PC-3 (cell line): ENCODE data around the gene ZNF396. TPM values are rescaled to one million over a fixed set of nuclear protein-coding genes. Genes with fewer than 3 reads are reported as not detected.

Experiments used
- ATAC-seq: fragments of 200-7000 bp; cut with Tn5 transposase; 2 replicates; pipeline ENCODE4 v1.9.1; 2020; ENCODE audit warnings: mild to moderate bottlenecking, moderate library complexity
- BruUV-seq: library from RNA; stranded (reverse); fragments of 400-500 nt; replicated peaks from 2 replicates; lab custom pipeline; 2021; lab: Mats Ljungman, UMichigan
- CTCF ChIA-PET: fragments of 300-600 bp; sonication (Branson Sonifier 250); formaldehyde crosslinking; loops from one replicate; lab custom pipeline; 2022; ENCODE audit warnings: antibody characterized with exemption; lab: Charles Lee
- POLR2A ChIA-PET: fragments of 300-600 bp; sonication (Branson Sonifier 250); formaldehyde crosslinking; loops from one replicate; lab custom pipeline; 2022; ENCODE audit warnings: antibody characterized with exemption; ENCODE audit not compliant: unreplicated experiment; lab: Charles Lee
- DNase-seq: peaks from one replicate; pipeline ENCODE4 v3.0.0-alpha.2; 2015
- H2AFZ ChIP-seq: fragments of 300-600 bp; sonication (generic); 2 replicates; pipeline ENCODE4 v1.6.0; 2016; ENCODE audit warnings: antibody characterized with exemption, low read length
- H3F3A ChIP-seq: fragments of 300-600 bp; sonication (generic); one replicate; pipeline ENCODE4 v1.6.0; 2017; ENCODE audit warnings: antibody characterized with exemption, low read length, control low read depth, mild to moderate bottlenecking; ENCODE audit not compliant: unreplicated experiment
- H3K27ac ChIP-seq: fragments of 300-600 bp; sonication (generic); 2 replicates; pipeline ENCODE4 v1.5.1; 2016; ENCODE audit warnings: mild to moderate bottlenecking, low read length
- H3K27me3 ChIP-seq: fragments of 300-600 bp; sonication (generic); 2 replicates; pipeline ENCODE4 v1.6.1; 2016; ENCODE audit warnings: low read length, mixed read lengths
- H3K36me3 ChIP-seq: fragments of 300-600 bp; sonication (generic); 2 replicates; pipeline ENCODE4 v1.6.1; 2016; ENCODE audit warnings: low read depth, mixed run types, low read length, mixed read lengths
- H3K4me1 ChIP-seq: fragments of 300-600 bp; sonication (generic); 2 replicates; pipeline ENCODE4 v1.5.1; 2016; ENCODE audit warnings: low read length; ENCODE audit not compliant: insufficient read depth
- H3K4me2 ChIP-seq: fragments of 300-600 bp; sonication (generic); 2 replicates; pipeline ENCODE4 v1.6.0; 2016; ENCODE audit warnings: low read length
- H3K4me3 ChIP-seq: fragments of 300-600 bp; sonication (generic); 2 replicates; pipeline ENCODE4 v1.5.1; 2016; ENCODE audit warnings: mild to moderate bottlenecking, low read length, mixed read lengths
- H3K79me2 ChIP-seq: fragments of 300-600 bp; sonication (generic); 2 replicates; pipeline ENCODE4 v1.6.1; 2017; ENCODE audit warnings: low read length, mixed read lengths
- H3K9ac ChIP-seq: fragments of 300-600 bp; sonication (generic); 2 replicates; pipeline ENCODE4 v1.6.0; 2016; ENCODE audit warnings: mild to moderate bottlenecking, low read length
- H3K9me2 ChIP-seq: fragments of 300-600 bp; sonication (generic); replicated peaks from 2 replicates; pipeline ENCODE4 v1.6.1; 2016; ENCODE audit warnings: mixed run types, low read length, mixed read lengths
- H3K9me3 ChIP-seq: fragments of 300-600 bp; sonication (generic); 2 replicates; pipeline ENCODE4 v1.6.1; 2016; ENCODE audit warnings: low read length, mixed read lengths
- H4K20me1 ChIP-seq: fragments of 300-600 bp; sonication (generic); 2 replicates; pipeline ENCODE4 v1.6.1; 2016; ENCODE audit warnings: low read length, mixed read lengths
- EZH2 ChIP-seq: fragments of 300-600 bp; sonication (generic); IDR thresholded peaks from one replicate; pipeline ENCODE4 v1.6.1; 2017; ENCODE audit warnings: antibody characterized with exemption, mild to moderate bottlenecking, low read length; ENCODE audit not compliant: unreplicated experiment
- EZH2phosphoT487 ChIP-seq: fragments of 300-600 bp; sonication (generic); IDR thresholded peaks from 2 replicates; pipeline ENCODE4 v1.6.1; 2018; ENCODE audit warnings: mild to moderate bottlenecking, antibody characterized with exemption, low read length, borderline replicate concordance
- intact Hi-C: fragments of 100-400 bp; cut with micrococcal nuclease; formaldehyde crosslinking; loops from 2 replicates; pipeline ENCODE4 v1.9.0; 2023
- total RNA-seq: library from RNA; depleted of rRNA; stranded (reverse); fragments of >200 nt; gene quantifications from 2 replicates; pipeline ENCODE4 v1.2.3, GENCODE V29; 2014
- TF ChIP-seq, protein P1 (sequence below): fragments of 300-600 bp; sonication (generic); conservative IDR thresholded peaks from 2 replicates; pipeline ENCODE4 v1.5.1; 2017; ENCODE audit warnings: antibody characterized with exemption, low read depth, mild to moderate bottlenecking, low read length

Gene ZNF396
- total RNA-seq, 1 experiment from 2014 or later = 0.95 TPM

DNA sequence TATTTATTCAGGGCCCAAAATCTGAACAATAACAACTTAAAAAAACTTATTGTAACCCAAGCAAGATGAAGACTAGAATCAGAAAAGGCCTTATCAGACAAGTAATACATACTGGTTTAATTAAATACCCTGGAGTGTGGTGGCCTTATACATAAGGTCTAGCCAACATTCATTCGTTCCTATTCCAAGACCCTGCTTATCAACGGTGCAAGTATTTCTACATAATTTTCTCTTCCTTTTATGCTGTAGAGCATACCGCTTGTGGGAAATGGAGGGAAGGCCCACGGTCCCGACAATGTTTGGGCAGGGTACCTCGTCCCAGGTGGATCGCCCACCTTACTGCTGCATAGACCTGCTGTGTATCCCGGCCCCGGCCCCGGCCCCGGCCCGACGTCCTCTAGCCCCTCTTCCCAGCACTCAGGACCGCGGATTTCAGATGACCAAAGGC is 33.6 kb downstream of the ZNF396 start:
- peak overlapping the region; percentile 76 for H3K4me3 ChIP-seq
- DNase-seq (no peak), ATAC-seq (no peak)
- no peaks in the 10 kb centered on the region for H3K27me3 ChIP-seq
- CTCF ChIA-PET = no interaction called here
- H3K4me1 ChIP-seq = peaks cover 11% of the 10 kb centered on the region; the same call in 1 of the 2 replicates
- H3K9me2 ChIP-seq = no peaks in the 10 kb centered on the region
- H3K36me3 ChIP-seq = peaks cover 12% of the 10 kb centered on the region; the same call in 1 of the 2 replicates
- POLR2A ChIA-PET = no interaction called here
- peaks cover 41% of the 10 kb centered on the region for H3K79me2 ChIP-seq
- H3K9ac ChIP-seq = peak overlapping the region; percentile 96
- H3K4me2 ChIP-seq = peak overlapping the region; percentile 88
- no peak overlapping the region for H2AFZ ChIP-seq
- no peak overlapping the region for H3K27ac ChIP-seq
- intact Hi-C loops = no loop called here
- H4K20me1 ChIP-seq = peaks cover 13% of the 10 kb centered on the region; the same call in 1 of the 2 replicates
- no peaks in the 10 kb centered on the region for H3K9me3 ChIP-seq
- BruUV-seq = TSS peak; percentile 43
- H3F3A ChIP-seq = no peaks in the 10 kb centered on the region
- TF ChIP-seq EZH2 = no peak
- TF ChIP-seq, protein P1, sequence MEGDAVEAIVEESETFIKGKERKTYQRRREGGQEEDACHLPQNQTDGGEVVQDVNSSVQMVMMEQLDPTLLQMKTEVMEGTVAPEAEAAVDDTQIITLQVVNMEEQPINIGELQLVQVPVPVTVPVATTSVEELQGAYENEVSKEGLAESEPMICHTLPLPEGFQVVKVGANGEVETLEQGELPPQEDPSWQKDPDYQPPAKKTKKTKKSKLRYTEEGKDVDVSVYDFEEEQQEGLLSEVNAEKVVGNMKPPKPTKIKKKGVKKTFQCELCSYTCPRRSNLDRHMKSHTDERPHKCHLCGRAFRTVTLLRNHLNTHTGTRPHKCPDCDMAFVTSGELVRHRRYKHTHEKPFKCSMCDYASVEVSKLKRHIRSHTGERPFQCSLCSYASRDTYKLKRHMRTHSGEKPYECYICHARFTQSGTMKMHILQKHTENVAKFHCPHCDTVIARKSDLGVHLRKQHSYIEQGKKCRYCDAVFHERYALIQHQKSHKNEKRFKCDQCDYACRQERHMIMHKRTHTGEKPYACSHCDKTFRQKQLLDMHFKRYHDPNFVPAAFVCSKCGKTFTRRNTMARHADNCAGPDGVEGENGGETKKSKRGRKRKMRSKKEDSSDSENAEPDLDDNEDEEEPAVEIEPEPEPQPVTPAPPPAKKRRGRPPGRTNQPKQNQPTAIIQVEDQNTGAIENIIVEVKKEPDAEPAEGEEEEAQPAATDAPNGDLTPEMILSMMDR = no peak
- no peak for TF ChIP-seq EZH2phosphoT487

DNA sequence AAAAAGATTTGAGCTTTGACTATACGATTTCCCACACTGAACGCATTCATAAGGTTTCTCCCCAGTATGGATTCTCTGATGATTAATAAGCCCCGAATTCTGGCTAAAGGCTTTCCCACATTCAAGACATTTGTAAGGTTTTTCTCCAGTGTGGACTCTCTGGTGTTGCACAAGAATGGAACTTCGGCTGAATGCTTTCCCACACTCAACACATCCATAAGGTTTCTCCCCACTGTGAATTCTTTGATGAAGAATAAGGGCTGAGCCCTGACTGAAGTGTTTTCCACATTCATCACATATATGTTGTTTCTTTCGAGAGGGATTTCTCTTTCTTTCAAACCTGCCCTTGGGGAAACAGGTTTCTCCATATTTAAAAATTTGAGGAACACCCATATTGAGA is 39.9 kb downstream of the ZNF396 start:
- TF ChIP-seq, protein P1 = no peak
- TF ChIP-seq EZH2phosphoT487 (no peak), EZH2 (no peak)
- Histone ChIP-seq H3K36me3 (peaks cover 28% of the 10 kb centered on the region), H3K4me3 (no peak overlapping the region), H3K9ac (no peak overlapping the region), H3K4me1 (no peaks in the 10 kb centered on the region), H4K20me1 (no peaks in the 10 kb centered on the region), H3K27me3 (no peaks in the 10 kb centered on the region), H2AFZ (no peak overlapping the region), H3F3A (no peaks in the 10 kb centered on the region), H3K79me2 (peaks cover 18% of the 10 kb centered on the region), H3K9me2 (no peaks in the 10 kb centered on the region), H3K9me3 (no peaks in the 10 kb centered on the region), H3K27ac (no peak overlapping the region), H3K4me2 (no peak overlapping the region)
- DNase-seq (no peak), ATAC-seq (no peak)
- no TSS peak for BruUV-seq
- ChIA-PET CTCF (no interaction called here), POLR2A (no interaction called here)
- intact Hi-C loops = no loop called here

DNA sequence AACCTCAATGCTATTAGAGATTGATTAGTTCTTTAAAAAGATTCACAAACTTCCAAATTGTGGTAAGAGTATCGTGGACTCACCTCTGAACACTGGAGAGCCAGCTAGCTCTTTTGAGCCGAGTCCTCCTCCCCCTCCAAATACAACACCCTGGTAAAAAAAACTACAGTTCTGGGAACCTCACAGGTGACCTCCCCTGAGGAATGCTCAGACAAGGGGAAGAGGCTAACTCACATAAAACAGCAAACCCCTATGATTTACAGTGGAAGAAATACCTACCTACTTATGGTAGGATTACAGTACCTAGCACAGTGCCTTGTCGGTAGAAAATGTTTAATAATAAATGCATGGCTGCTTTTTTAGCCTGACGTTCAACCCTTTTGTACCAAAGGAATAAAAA is 41.3 kb downstream of the ZNF396 start:
- POLR2A ChIA-PET = no interaction called here
- Histone ChIP-seq H3K4me2 (no peak overlapping the region), H3F3A (no peaks in the 10 kb centered on the region), H4K20me1 (no peaks in the 10 kb centered on the region), H3K27me3 (no peaks in the 10 kb centered on the region), H3K36me3 (peaks cover 28% of the 10 kb centered on the region), H3K4me1 (no peaks in the 10 kb centered on the region), H2AFZ (no peak overlapping the region), H3K79me2 (peaks cover 5% of the 10 kb centered on the region), H3K27ac (no peak overlapping the region), H3K9me2 (no peaks in the 10 kb centered on the region), H3K9ac (no peak overlapping the region), H3K9me3 (no peaks in the 10 kb centered on the region), H3K4me3 (no peak overlapping the region)
- DNase-seq = no peak
- TF ChIP-seq EZH2 = no peak
- TF ChIP-seq, protein P1 = no peak
- intact Hi-C loops = no loop called here
- no peak for ATAC-seq
- CTCF ChIA-PET = no interaction called here
- BruUV-seq = no TSS peak
